Epithelial cell of esophagus (primary cell): ENCODE data around the gene MMP24OS.

ENCODE experiments used
- DNase-seq: peaks from one replicate; pipeline ENCODE4 v3.0.0; 2010; ENCODE audit warnings: low read depth
- H3K4me3 ChIP-seq: 2 replicates; pipeline ENCODE4 v1.5.1; 2011; ENCODE audit warnings: mild to moderate bottlenecking, low read length, control low read depth
- TF ChIP-seq, protein P1 (sequence below): IDR thresholded peaks from 2 replicates; pipeline ENCODE4 v1.5.1; 2011; ENCODE audit warnings: low read depth, mild to moderate bottlenecking, low read length, control low read depth, inconsistent platforms; ENCODE audit not compliant: insufficient read depth; ENCODE audit errors: missing control alignments

The MMP24OS gene

GRCh38 chr20:35299780-35300179 lies 21.9 kb upstream of the MMP24OS start:
- no peak overlapping the region for H3K4me3 ChIP-seq
- DNase-seq, result no peak
- TF ChIP-seq, protein P1, sequence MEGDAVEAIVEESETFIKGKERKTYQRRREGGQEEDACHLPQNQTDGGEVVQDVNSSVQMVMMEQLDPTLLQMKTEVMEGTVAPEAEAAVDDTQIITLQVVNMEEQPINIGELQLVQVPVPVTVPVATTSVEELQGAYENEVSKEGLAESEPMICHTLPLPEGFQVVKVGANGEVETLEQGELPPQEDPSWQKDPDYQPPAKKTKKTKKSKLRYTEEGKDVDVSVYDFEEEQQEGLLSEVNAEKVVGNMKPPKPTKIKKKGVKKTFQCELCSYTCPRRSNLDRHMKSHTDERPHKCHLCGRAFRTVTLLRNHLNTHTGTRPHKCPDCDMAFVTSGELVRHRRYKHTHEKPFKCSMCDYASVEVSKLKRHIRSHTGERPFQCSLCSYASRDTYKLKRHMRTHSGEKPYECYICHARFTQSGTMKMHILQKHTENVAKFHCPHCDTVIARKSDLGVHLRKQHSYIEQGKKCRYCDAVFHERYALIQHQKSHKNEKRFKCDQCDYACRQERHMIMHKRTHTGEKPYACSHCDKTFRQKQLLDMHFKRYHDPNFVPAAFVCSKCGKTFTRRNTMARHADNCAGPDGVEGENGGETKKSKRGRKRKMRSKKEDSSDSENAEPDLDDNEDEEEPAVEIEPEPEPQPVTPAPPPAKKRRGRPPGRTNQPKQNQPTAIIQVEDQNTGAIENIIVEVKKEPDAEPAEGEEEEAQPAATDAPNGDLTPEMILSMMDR, result no peak

DNA sequence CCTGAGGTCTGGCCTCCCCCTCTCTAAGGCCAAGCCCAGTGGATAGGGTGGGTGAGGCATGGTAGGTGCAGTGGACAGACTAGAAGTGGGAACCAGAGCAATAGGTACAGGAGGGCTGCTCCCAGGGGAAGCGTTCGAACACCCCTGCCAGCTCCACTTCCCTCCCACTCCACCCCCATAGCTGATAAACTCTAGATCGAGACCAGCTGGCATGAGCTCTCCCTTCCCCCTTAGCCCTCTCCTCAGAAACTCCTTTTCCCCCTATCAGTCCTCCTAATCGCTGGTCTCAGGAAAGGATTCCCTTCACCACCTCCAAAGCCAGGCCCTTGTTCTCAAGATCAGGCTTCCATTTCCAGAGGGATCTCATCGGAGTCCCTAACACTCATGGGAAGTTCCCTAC lies 20.3 kb upstream of the MMP24OS start:
- H3K4me3 ChIP-seq, result no peak overlapping the region
- TF ChIP-seq, protein P1, result no peak
- no peak for DNase-seq

GRCh38 chr20:35297740-35298139 lies 19.8 kb upstream of the MMP24OS start:
- no peak for DNase-seq
- no peak overlapping the region for H3K4me3 ChIP-seq
- TF ChIP-seq, protein P1, result no peak

DNA sequence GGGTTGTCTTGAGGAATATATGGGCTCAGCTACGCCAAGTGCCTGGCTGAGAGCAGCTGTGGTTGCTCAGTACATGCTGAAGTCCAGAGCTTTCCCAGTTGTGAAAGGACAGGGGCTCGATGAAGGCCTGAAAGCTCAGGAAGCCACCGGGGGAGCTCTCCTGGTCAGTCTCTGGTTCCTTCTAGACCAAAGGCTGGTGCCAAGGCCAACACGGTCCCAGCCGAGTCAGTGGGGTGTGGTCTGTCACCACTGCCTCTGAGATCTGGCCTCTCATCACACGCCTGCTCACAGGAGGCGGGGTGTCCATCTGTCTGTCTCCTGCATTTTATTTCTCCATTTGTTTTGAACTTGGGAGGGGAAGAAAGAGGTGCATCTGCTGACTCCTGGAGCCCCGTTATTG lies 19.2 kb upstream of the MMP24OS start:
- TF ChIP-seq, protein P1, result no peak
- no peak for DNase-seq
- no peak overlapping the region for H3K4me3 ChIP-seq

GRCh38 chr20:35296101-35296554 lies 18.2 kb upstream of the MMP24OS start:
- no peak overlapping the region for H3K4me3 ChIP-seq
- DNase-seq, result no peak
- TF ChIP-seq, protein P1, result no peak

- H3K4me3 ChIP-seq, result no peak overlapping the region
- no peak for DNase-seq
- TF ChIP-seq, protein P1, result no peak
Measured at GRCh38 chr20:35295674-35296073, 17.8 kb upstream of the MMP24OS start.

DNA sequence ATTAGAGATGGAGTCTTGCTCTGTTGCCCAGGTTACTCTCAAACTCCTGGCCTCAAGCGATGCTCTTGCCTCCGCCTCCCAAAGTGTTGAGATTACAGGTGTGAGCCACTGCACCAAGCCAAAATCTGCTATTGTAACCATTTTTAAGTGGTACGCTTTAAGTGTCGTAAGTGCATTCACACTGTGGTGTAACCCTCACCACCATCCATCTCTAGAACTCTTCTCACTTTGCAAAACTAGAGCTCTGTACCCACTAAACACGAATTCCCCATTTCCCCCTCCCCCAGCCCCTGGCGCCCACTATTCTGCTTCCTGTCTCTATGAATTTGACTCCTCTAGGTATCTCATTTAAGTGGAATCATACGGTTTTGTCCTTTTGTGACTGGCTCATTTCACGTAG lies 17.1 kb upstream of the MMP24OS start:
- no peak overlapping the region for H3K4me3 ChIP-seq
- no peak for DNase-seq
- TF ChIP-seq, protein P1, result no peak
